ENCODE results near the gene ARFIP2. TPM values are rescaled to one million over a fixed set of nuclear protein-coding genes. Genes with fewer than 3 reads are reported as not detected.
A peak's percentile ranks its signal among the peaks of the same experiment; 100 is the strongest.

The ARFIP2 gene
- total and polyA plus RNA-seq, 4 donors = 34.0 to 53.7 (median 46.5) TPM

DNA sequence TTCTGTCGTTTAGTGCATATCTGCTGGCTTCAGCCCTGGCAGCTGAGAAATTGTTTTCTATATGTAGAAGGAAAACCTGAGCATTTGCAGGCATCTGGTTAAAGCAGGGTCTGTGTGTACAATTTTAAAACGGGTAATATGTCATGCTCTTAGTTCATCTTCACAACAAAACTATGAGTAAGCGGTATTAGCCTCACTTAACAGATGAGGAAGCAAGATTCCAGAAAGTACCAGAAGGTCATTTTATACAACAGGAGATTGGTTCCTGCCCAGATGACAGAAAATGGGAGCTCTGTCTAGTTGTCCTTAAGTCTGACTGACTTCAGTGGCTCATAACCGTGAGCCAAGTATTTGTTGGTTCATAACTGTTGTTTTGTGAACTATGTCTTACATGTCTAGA is 1.3 kb upstream of the ARFIP2 start:
- H3K4me1 ChIP-seq (ENCODE audit: control insufficient read depth in 5 of 5, insufficient read depth in 5 of 5, low read length in 5 of 5) = peaks cover 9 to 23% (median 15%) of the 10 kb centered on the region in 5 donors
- 79 to 88% methylated on average over 4 of the region's 4 CpGs for WGBS, 2 donors
- DNase-seq (no peak), ATAC-seq (ENCODE audit: insufficient read depth, low FRiP score) (no peak)
- H3K27ac ChIP-seq (ENCODE audit: low read depth in 1 of 2, low read length in 1 of 2) = peak overlapping the region in 1 of 2 donors; percentile 96
- peaks cover 19 to 31% (median 23%) of the 10 kb centered on the region in 4 donors for H3K36me3 ChIP-seq (ENCODE audit: control insufficient read depth in 4 of 4, insufficient read depth in 4 of 4, low read length in 4 of 4)
- H3K27me3 ChIP-seq (ENCODE audit: control insufficient read depth in 3 of 3, insufficient read depth in 3 of 3, low read length in 2 of 3) = no peaks in the 10 kb centered on the region
- TF ChIP-seq CTCF (IDR thresholded peaks at IDR 0.05; ENCODE audit: control extremely low read depth, extremely low read depth) = no peak
- H3K9ac ChIP-seq (ENCODE audit: insufficient read depth in 1 of 2, low read length in 2 of 2) = peak overlapping the region; percentile 94 to 95
- H3K9me3 ChIP-seq (ENCODE audit: control insufficient read depth in 4 of 4, insufficient read depth in 3 of 4, low read length in 3 of 4) = no peaks in the 10 kb centered on the region
- H3K4me3 ChIP-seq = no peak overlapping the region

DNA sequence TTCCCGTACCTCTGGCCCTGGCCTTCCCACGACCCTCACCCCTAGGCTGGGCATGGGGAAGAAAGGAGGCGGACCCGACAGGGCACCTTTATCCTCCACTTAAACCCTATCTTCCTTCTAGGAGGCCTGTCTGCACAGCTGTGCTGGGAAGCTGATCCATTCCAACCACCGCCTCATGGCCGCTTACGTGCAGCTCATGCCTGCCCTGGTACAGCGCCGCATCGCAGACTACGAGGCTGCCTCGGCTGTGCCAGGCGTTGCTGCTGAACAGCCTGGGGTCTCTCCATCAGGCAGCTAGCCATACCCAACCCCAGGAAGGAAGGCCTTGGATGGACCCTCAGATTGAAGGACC is 769 bp upstream of the ARFIP2 start:
- H3K36me3 ChIP-seq (ENCODE audit: control insufficient read depth in 4 of 4, insufficient read depth in 4 of 4, low read length in 4 of 4) = peaks cover 18 to 30% (median 25%) of the 10 kb centered on the region in 4 donors
- H3K4me1 ChIP-seq (ENCODE audit: control insufficient read depth in 5 of 5, insufficient read depth in 5 of 5, low read length in 5 of 5) = peaks cover 9 to 23% (median 15%) of the 10 kb centered on the region in 5 donors
- H3K9ac ChIP-seq (ENCODE audit: insufficient read depth in 1 of 2, low read length in 2 of 2) = peak overlapping the region; percentile 94 to 95
- H3K27ac ChIP-seq (ENCODE audit: low read depth in 1 of 2, low read length in 1 of 2) = peak overlapping the region; percentile 69 to 96
- no peaks in the 10 kb centered on the region for H3K27me3 ChIP-seq (ENCODE audit: control insufficient read depth in 3 of 3, insufficient read depth in 3 of 3, low read length in 2 of 3)
- DNase-seq (no peak), ATAC-seq (ENCODE audit: insufficient read depth, low FRiP score) (no peak)
- no peak for TF ChIP-seq CTCF (IDR thresholded peaks at IDR 0.05; ENCODE audit: control extremely low read depth, extremely low read depth)
- H3K9me3 ChIP-seq (ENCODE audit: control insufficient read depth in 4 of 4, insufficient read depth in 3 of 4, low read length in 3 of 4) = no peaks in the 10 kb centered on the region
- H3K4me3 ChIP-seq = peak overlapping the region; percentile 77
- WGBS, 2 donors = 6 to 7% methylated on average over 13 of the region's 13 CpGs

DNA sequence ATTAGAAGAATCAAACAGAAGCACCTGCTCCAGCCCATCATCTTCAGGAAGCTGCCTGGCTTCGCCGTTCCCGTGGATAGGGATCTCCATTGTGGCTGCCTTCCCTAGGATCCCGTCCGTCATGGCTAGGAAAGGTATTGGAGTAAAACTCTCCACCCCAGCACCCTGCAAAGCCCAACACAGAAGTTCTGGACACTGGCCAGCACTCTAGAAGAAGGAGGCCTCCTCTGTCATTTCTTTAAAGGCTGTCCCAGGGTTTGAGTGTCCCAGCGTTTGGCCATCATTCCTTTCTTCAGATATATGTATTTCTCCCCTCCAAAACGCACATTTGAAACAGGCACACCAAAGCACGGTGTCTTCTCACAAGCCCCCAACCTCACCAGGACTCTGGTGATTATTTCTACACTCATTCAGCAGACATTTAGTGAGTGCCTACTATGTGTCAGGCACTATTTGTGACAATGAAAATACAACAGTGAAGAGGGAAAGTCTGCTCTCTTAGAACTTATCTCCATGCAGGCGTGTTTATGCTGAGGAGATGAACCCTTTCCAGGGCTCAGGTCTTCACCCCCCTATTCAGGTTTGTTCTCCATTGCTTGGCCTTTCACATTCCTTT is 724 bp downstream of the ARFIP2 start:
- 61 to 79% methylated on average over 9 of the region's 9 CpGs for WGBS, 2 donors
- DNase-seq = no peak
- H3K36me3 ChIP-seq (ENCODE audit: control insufficient read depth in 4 of 4, insufficient read depth in 4 of 4, low read length in 4 of 4) = peaks cover 11 to 29% (median 24%) of the 10 kb centered on the region in 4 donors

More for the DNA sequence above, 724 bp downstream of the ARFIP2 start:
- H3K9me3 ChIP-seq (ENCODE audit: control insufficient read depth in 4 of 4, insufficient read depth in 3 of 4, low read length in 3 of 4) = no peaks in the 10 kb centered on the region
- TF ChIP-seq CTCF (IDR thresholded peaks at IDR 0.05; ENCODE audit: control extremely low read depth, extremely low read depth) = no peak
- peak overlapping the region; percentile 70 for H3K4me3 ChIP-seq
- H3K4me1 ChIP-seq (ENCODE audit: control insufficient read depth in 5 of 5, insufficient read depth in 5 of 5, low read length in 5 of 5) = peaks cover 9 to 23% (median 15%) of the 10 kb centered on the region in 5 donors
- no peaks in the 10 kb centered on the region for H3K27me3 ChIP-seq (ENCODE audit: control insufficient read depth in 3 of 3, insufficient read depth in 3 of 3, low read length in 2 of 3)
- H3K9ac ChIP-seq (ENCODE audit: insufficient read depth in 1 of 2, low read length in 2 of 2) = peak overlapping the region; percentile 98 to 99
- no peak for ATAC-seq (ENCODE audit: insufficient read depth, low FRiP score)
- H3K27ac ChIP-seq (ENCODE audit: low read depth in 1 of 2, low read length in 1 of 2) = peak overlapping the region; percentile 79 to 90
